ENCODE measurements around the gene TTC39A.

DNA sequence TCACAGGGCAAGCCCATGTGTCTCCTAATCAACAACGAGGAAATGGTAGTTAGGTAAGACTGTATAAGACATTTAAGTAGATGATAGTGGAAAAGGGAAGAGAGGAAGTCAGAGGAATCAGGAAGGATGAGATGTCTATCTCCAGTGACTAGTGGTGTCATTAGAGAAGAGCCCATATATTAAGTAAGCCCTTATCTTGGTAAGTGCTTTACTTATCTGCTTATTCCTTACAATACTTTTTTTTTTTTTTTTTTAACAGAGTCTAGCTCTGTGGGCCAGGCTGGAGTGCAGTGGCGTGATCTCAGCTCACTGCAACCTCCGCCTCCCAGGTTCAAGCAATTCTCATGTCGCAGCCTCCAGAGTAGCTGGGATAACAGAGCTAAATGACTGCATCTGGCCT lies 64.7 kb downstream of the TTC39A start:
- TF ChIP-seq ELF4 (IDR thresholded peaks at IDR 0.05) (no peak), BHLHE40 (IDR thresholded peaks at IDR 0.05; ENCODE audit: borderline replicate concordance) (no peak), ZNF384 (IDR thresholded peaks at IDR 0.05) (no peak), FOXM1 (IDR thresholded peaks at IDR 0.05; ENCODE audit: borderline replicate concordance) (no peak), SP1 (IDR thresholded peaks at IDR 0.05) (no peak), ARNT (IDR thresholded peaks at IDR 0.05) (no peak), SUZ12 (IDR thresholded peaks at IDR 0.05) (no peak), CTBP1 (IDR thresholded peaks at IDR 0.05; ENCODE audit: borderline replicate concordance) (no peak)
- TF ChIP-seq, protein P1, sequence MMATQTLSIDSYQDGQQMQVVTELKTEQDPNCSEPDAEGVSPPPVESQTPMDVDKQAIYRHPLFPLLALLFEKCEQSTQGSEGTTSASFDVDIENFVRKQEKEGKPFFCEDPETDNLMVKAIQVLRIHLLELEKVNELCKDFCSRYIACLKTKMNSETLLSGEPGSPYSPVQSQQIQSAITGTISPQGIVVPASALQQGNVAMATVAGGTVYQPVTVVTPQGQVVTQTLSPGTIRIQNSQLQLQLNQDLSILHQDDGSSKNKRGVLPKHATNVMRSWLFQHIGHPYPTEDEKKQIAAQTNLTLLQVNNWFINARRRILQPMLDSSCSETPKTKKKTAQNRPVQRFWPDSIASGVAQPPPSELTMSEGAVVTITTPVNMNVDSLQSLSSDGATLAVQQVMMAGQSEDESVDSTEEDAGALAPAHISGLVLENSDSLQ (IDR thresholded peaks at IDR 0.05): no peak

Data from HEK293T (cell line).